ENCODE results near the gene CKAP4. TPM values are rescaled to one million over a fixed set of nuclear protein-coding genes. Genes with fewer than 3 reads are reported as not detected.

CKAP4 gene
- total and polyA plus RNA-seq, 10 of the 15 experiments (the other 5 are each of a cell fraction or from before 2014, with no cell fraction given), result 0.39 to 23.6 (median 11.1) TPM

DNA sequence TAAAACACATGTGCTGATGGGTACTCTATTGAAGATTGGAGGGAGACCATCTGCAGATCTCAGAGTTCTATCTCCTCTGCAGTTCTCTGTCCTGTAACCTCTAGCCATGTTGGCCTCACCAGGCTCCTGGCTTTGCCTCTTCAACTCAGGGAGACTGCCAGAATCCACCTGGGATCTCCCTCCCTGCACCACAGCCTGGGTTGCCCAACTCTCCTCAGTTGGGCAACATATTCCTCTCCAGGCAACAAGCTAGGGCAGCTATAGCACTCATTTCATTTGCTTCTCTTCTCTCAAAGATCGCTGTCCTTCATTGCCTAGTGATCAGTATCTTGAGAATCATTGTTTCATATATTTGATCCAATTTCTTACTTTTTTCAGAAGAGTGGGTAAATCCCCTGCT is 28.8 kb downstream of the CKAP4 start:
- ChIA-PET POLR2A (no interaction called here), CTCF (no interaction called here), RAD21 (ENCODE audit: unreplicated experiment) (no interaction called here), SMC1A (ENCODE audit: uncharacterized antibody, unreplicated experiment) (no interaction called here)
- ATAC-seq (no peak), FAIRE-seq (no peak), DNase-seq (ENCODE audit: low read depth, low spot score) (no peak)
- no peak overlapping the region for H3K4me3 ChIP-seq
- H3K4me2 ChIP-seq (ENCODE audit: control insufficient read depth, insufficient read depth), result no peak overlapping the region
- no peaks in the 10 kb centered on the region for H3K9me3 ChIP-seq (replicated peaks; ENCODE audit: control insufficient read depth, insufficient read depth, low read length)
- WGBS (ENCODE audit: insufficient coverage, insufficient replicate concordance, low lambda C conversion rate, missing lambda C conversion rate), result 93% methylated on average over 1 of the region's 1 CpG
- BruUV-seq (replicated peaks), result no TSS peak
- H4K20me1 ChIP-seq (ENCODE audit: control insufficient read depth, insufficient read depth), result no peaks in the 10 kb centered on the region
- no peaks in the 10 kb centered on the region for H3K79me2 ChIP-seq (ENCODE audit: control insufficient read depth, insufficient read depth, low read length)
- in situ Hi-C loops (cut with MboI), result no loop called here
- H3K27me3 ChIP-seq (replicated peaks in 1 of 2; ENCODE audit: control insufficient read depth in 2 of 2, insufficient read depth in 2 of 2, low read length in 1 of 2), result no peaks in the 10 kb centered on the region; a peak in 2 of 4 replicates
- no peaks in the 10 kb centered on the region for H3K4me1 ChIP-seq (ENCODE audit: control insufficient read depth, insufficient read depth, low read length)
- H2AFZ ChIP-seq (ENCODE audit: control insufficient read depth, low read depth, low read length), result no peak overlapping the region
- H3K27ac ChIP-seq (ENCODE audit: control insufficient read depth, insufficient read depth), result no peak overlapping the region
- no peaks in the 10 kb centered on the region for H3K36me3 ChIP-seq (ENCODE audit: control insufficient read depth in 2 of 2, insufficient read depth in 2 of 2, low read length in 1 of 2)
- TF ChIP-seq SREBF2 (IDR thresholded peaks at IDR 0.05; ENCODE audit: low read length), result no peak
- TF ChIP-seq JUNB (IDR thresholded peaks at IDR 0.05), result no peak
- TF ChIP-seq, protein P1, sequence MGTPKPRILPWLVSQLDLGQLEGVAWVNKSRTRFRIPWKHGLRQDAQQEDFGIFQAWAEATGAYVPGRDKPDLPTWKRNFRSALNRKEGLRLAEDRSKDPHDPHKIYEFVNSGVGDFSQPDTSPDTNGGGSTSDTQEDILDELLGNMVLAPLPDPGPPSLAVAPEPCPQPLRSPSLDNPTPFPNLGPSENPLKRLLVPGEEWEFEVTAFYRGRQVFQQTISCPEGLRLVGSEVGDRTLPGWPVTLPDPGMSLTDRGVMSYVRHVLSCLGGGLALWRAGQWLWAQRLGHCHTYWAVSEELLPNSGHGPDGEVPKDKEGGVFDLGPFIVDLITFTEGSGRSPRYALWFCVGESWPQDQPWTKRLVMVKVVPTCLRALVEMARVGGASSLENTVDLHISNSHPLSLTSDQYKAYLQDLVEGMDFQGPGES (IDR thresholded peaks at IDR 0.05), result no peak
- TF ChIP-seq EZH2 (IDR thresholded peaks at IDR 0.05; ENCODE audit: borderline replicate concordance, control insufficient read depth, low read depth, low read length), result no peak
- TF ChIP-seq, protein P2, sequence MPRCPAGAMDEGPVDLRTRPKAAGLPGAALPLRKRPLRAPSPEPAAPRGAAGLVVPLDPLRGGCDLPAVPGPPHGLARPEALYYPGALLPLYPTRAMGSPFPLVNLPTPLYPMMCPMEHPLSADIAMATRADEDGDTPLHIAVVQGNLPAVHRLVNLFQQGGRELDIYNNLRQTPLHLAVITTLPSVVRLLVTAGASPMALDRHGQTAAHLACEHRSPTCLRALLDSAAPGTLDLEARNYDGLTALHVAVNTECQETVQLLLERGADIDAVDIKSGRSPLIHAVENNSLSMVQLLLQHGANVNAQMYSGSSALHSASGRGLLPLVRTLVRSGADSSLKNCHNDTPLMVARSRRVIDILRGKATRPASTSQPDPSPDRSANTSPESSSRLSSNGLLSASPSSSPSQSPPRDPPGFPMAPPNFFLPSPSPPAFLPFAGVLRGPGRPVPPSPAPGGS (IDR thresholded peaks at IDR 0.05; ENCODE audit: borderline replicate concordance, insufficient read depth, low read depth, low read length, poor library complexity, severe bottlenecking), result no peak
- no peak for TF ChIP-seq HDAC6 (IDR thresholded peaks at IDR 0.05; ENCODE audit: unreplicated experiment)
- TF ChIP-seq SREBF1 (IDR thresholded peaks at IDR 0.05; ENCODE audit: low read length), result no peak
- no peak for TF ChIP-seq ESRRA (IDR thresholded peaks at IDR 0.05; ENCODE audit: low read length)
- no peak for TF ChIP-seq SP1 (IDR thresholded peaks at IDR 0.05; ENCODE audit: low read depth, low read length)
- TF ChIP-seq SPI1 (IDR thresholded peaks at IDR 0.05; ENCODE audit: borderline replicate concordance, insufficient read depth, low read depth, low read length), result no peak
- TF ChIP-seq, protein P3, sequence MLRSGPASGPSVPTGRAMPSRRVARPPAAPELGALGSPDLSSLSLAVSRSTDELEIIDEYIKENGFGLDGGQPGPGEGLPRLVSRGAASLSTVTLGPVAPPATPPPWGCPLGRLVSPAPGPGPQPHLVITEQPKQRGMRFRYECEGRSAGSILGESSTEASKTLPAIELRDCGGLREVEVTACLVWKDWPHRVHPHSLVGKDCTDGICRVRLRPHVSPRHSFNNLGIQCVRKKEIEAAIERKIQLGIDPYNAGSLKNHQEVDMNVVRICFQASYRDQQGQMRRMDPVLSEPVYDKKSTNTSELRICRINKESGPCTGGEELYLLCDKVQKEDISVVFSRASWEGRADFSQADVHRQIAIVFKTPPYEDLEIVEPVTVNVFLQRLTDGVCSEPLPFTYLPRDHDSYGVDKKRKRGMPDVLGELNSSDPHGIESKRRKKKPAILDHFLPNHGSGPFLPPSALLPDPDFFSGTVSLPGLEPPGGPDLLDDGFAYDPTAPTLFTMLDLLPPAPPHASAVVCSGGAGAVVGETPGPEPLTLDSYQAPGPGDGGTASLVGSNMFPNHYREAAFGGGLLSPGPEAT (IDR thresholded peaks at IDR 0.05; ENCODE audit: low read depth), result no peak
- H3K9ac ChIP-seq (ENCODE audit: control insufficient read depth, insufficient read depth, low read length), result no peak overlapping the region
- intact Hi-C loops (cut with micrococcal nuclease; ENCODE audit: unreplicated experiment), result no loop called here
